AG04450 (cell line): ENCODE results near the gene KCNIP1. TPM values are rescaled to one million over a fixed set of nuclear protein-coding genes. Genes with fewer than 3 reads are reported as not detected.

Experiments used
- CTCF ChIA-PET: fragments of 300-600, 350-600 bp; formaldehyde crosslinking; extraction: SDS; loops from one replicate; lab custom pipeline; 2022; ENCODE audit warnings: antibody characterized with exemption, inconsistent platforms; lab: Charles Lee
- POLR2A ChIA-PET: fragments of 350-600 bp; formaldehyde crosslinking; extraction: SDS; loops from one replicate; lab custom pipeline; 2021; ENCODE audit warnings: antibody characterized with exemption, inconsistent platforms; lab: Yijun Ruan, JAX
- DNase-seq: peaks from one replicate; pipeline ENCODE4 v3.0.0-alpha.2; 2011; ENCODE audit warnings: low read depth, low spot score
- H3K27ac ChIP-seq: one replicate; pipeline ENCODE4 v1.5.1; 2012; ENCODE audit warnings: low read depth, low read length, control low read depth
- H3K27me3 ChIP-seq: one replicate; pipeline ENCODE4 v1.6.0; 2012; ENCODE audit warnings: low read length; ENCODE audit not compliant: control insufficient read depth, insufficient read depth
- H3K4me3 ChIP-seq: 2 replicates; pipeline ENCODE4 v1.5.1; 2011; ENCODE audit warnings: mild to moderate bottlenecking, low read depth, low read length, control low read depth
- H3K9me3 ChIP-seq: 2 replicates; pipeline ENCODE4 v1.5.1; 2012; ENCODE audit warnings: low read length; ENCODE audit not compliant: control insufficient read depth, insufficient read depth
- CTCF ChIP-seq: IDR thresholded peaks from 2 replicates; pipeline ENCODE4 v1.5.1; 2011; ENCODE audit warnings: low read depth, low read length, control low read depth, inconsistent platforms
- polyA plus RNA-seq: library from polyadenylated mRNA; depleted of rRNA; stranded (reverse); fragments of >200 nt; gene quantifications from 2 replicates; pipeline ENCODE4 v1.2.3, GENCODE V29; 2011

The KCNIP1 gene
- polyA plus RNA-seq, 1 experiment = not detected

GRCh38 chr5:170662966-170663365, 159.1 kb downstream of the KCNIP1 start:
- TF ChIP-seq CTCF = no peak
- H3K9me3 ChIP-seq = no peaks in the 10 kb centered on the region
- DNase-seq = no peak
- POLR2A ChIA-PET = no interaction called here
- H3K4me3 ChIP-seq = no peak overlapping the region
- no peaks in the 10 kb centered on the region for H3K27me3 ChIP-seq
- no peak overlapping the region for H3K27ac ChIP-seq
- CTCF ChIA-PET = no interaction called here

- ChIA-PET CTCF (no interaction called here), POLR2A (no interaction called here)
- TF ChIP-seq CTCF = no peak
Measured at GRCh38 chr5:170678811-170679210, 175.0 kb downstream of the KCNIP1 start.

GRCh38 chr5:170681013-170681433, 177.2 kb downstream of the KCNIP1 start:
- DNase-seq = no peak
- no peak overlapping the region for H3K27ac ChIP-seq
- H3K4me3 ChIP-seq = no peak overlapping the region
- ChIA-PET CTCF (no interaction called here), POLR2A (no interaction called here)
- no peaks in the 10 kb centered on the region for H3K27me3 ChIP-seq
- no peak for TF ChIP-seq CTCF
- no peaks in the 10 kb centered on the region for H3K9me3 ChIP-seq

More at GRCh38 chr5:170678811-170679210, 175.0 kb downstream of the KCNIP1 start:
- no peaks in the 10 kb centered on the region for H3K27me3 ChIP-seq
- no peak overlapping the region for H3K4me3 ChIP-seq
- no peak for DNase-seq
- H3K9me3 ChIP-seq = no peaks in the 10 kb centered on the region
- no peak overlapping the region for H3K27ac ChIP-seq

GRCh38 chr5:170691657-170692056, 187.8 kb downstream of the KCNIP1 start:
- TF ChIP-seq CTCF = no peak
- ChIA-PET CTCF (no interaction called here), POLR2A (no interaction called here)
- no peak overlapping the region for H3K4me3 ChIP-seq
- H3K9me3 ChIP-seq = no peaks in the 10 kb centered on the region
- no peak overlapping the region for H3K27ac ChIP-seq
- no peak for DNase-seq
- H3K27me3 ChIP-seq = no peaks in the 10 kb centered on the region

GRCh38 chr5:170693701-170694100, 189.9 kb downstream of the KCNIP1 start:
- Histone ChIP-seq H3K4me3 (no peak overlapping the region), H3K9me3 (no peaks in the 10 kb centered on the region), H3K27me3 (no peaks in the 10 kb centered on the region), H3K27ac (no peak overlapping the region)
- no peak for TF ChIP-seq CTCF
- ChIA-PET CTCF (no interaction called here), POLR2A (no interaction called here)
- DNase-seq = no peak
